BE2C (cell line): Measurements from ENCODE around the gene RGS5.

Source experiments
- DNase-seq: peaks from one replicate; pipeline ENCODE4 v3.0.0-alpha.2; 2020
- H3K27me3 ChIP-seq: fragments of 250-450 bp; sonication (Bioruptor Pico); 2 replicates; pipeline ENCODE4 v1.5.1; 2020; ENCODE audit warnings: mild to moderate bottlenecking
- H3K36me3 ChIP-seq: fragments of 250-450 bp; sonication (Bioruptor Pico); 2 replicates; pipeline ENCODE4 v1.5.1; 2020; ENCODE audit warnings: mild to moderate bottlenecking
- H3K4me1 ChIP-seq: fragments of 250-450 bp; sonication (Bioruptor Pico); 2 replicates; pipeline ENCODE4 v1.5.1; 2020
- H3K4me3 ChIP-seq: 2 replicates; pipeline ENCODE4 v1.5.1; 2011; ENCODE audit warnings: low read depth, low read length
- H3K9me3 ChIP-seq: fragments of 250-450 bp; sonication (Bioruptor Pico); 2 replicates; pipeline ENCODE4 v1.5.1; 2020
- CTCF ChIP-seq: IDR thresholded peaks from 2 replicates; pipeline ENCODE4 v1.5.1; 2012; ENCODE audit warnings: mild to moderate bottlenecking, low read depth, low read length

Gene RGS5

GRCh38 chr1:163170331-163170730, 32.4 kb downstream of the RGS5 start:
- H3K9me3 ChIP-seq, result no peaks in the 10 kb centered on the region; the same call in 1 of the 2 replicates
- peaks cover 99% of the 10 kb centered on the region for H3K36me3 ChIP-seq
- peaks cover 56% of the 10 kb centered on the region for H3K4me1 ChIP-seq
- H3K27me3 ChIP-seq, result no peaks in the 10 kb centered on the region
- DNase-seq, result no peak
- TF ChIP-seq CTCF, result no peak
- no peak overlapping the region for H3K4me3 ChIP-seq

- H3K9me3 ChIP-seq, result no peaks in the 10 kb centered on the region; the same call in 1 of the 2 replicates
- no peak for TF ChIP-seq CTCF
- peaks cover 56% of the 10 kb centered on the region for H3K4me1 ChIP-seq
- no peak overlapping the region for H3K4me3 ChIP-seq
- peaks cover 100% of the 10 kb centered on the region for H3K36me3 ChIP-seq
- no peak for DNase-seq
- no peaks in the 10 kb centered on the region for H3K27me3 ChIP-seq
These were observed 33.2 kb downstream of the RGS5 start for GRCh38 chr1:163169553-163169952.

GRCh38 chr1:163168053-163168452, 34.7 kb downstream of the RGS5 start:
- H3K4me1 ChIP-seq, result peaks cover 51% of the 10 kb centered on the region
- peaks cover 100% of the 10 kb centered on the region for H3K36me3 ChIP-seq
- H3K27me3 ChIP-seq, result no peaks in the 10 kb centered on the region
- no peak for DNase-seq
- no peaks in the 10 kb centered on the region; the same call in 1 of the 2 replicates for H3K9me3 ChIP-seq
- TF ChIP-seq CTCF, result no peak
- no peak overlapping the region for H3K4me3 ChIP-seq

GRCh38 chr1:163166886-163167555, 35.7 kb downstream of the RGS5 start:
- H3K9me3 ChIP-seq, result no peaks in the 10 kb centered on the region; the same call in 1 of the 2 replicates
- DNase-seq, result no peak
- H3K27me3 ChIP-seq, result no peaks in the 10 kb centered on the region
- H3K4me1 ChIP-seq, result peaks cover 43% of the 10 kb centered on the region
- H3K4me3 ChIP-seq, result no peak overlapping the region
- no peak for TF ChIP-seq CTCF
- H3K36me3 ChIP-seq, result peaks cover 100% of the 10 kb centered on the region

- Histone ChIP-seq H3K4me3 (no peak overlapping the region), H3K4me1 (peaks cover 38% of the 10 kb centered on the region), H3K27me3 (no peaks in the 10 kb centered on the region), H3K9me3 (no peaks in the 10 kb centered on the region; the same call in 1 of the 2 replicates), H3K36me3 (peaks cover 100% of the 10 kb centered on the region)
- TF ChIP-seq CTCF, result no peak
- no peak for DNase-seq
These were observed 37.6 kb downstream of the RGS5 start for GRCh38 chr1:163165119-163165518.

GRCh38 chr1:163163881-163164582, 38.7 kb downstream of the RGS5 start:
- Histone ChIP-seq H3K27me3 (no peaks in the 10 kb centered on the region), H3K4me1 (peaks cover 38% of the 10 kb centered on the region), H3K4me3 (no peak overlapping the region), H3K9me3 (no peaks in the 10 kb centered on the region), H3K36me3 (peaks cover 100% of the 10 kb centered on the region)
- DNase-seq, result no peak
- TF ChIP-seq CTCF, result no peak
